ENCODE measurements around the gene DYNLT2. TPM values are rescaled to one million over a fixed set of nuclear protein-coding genes. Genes with fewer than 3 reads are reported as not detected.

Gene DYNLT2
- total and polyA plus RNA-seq, 2 of the 13 experiments (the other 11 are each of a cell fraction or from before 2014, with no cell fraction given) = 2.1 to 4.3 TPM

GRCh38 chr6:169723200-169723909 lies 28.0 kb downstream of the DYNLT2 start (continued):
- TF ChIP-seq ZNF704 (CRISPR knock-in tag; IDR thresholded peaks at IDR 0.05; ENCODE audit: borderline replicate concordance) = no peak
- TF ChIP-seq IRF1 (CRISPR knock-in tag; IDR thresholded peaks at IDR 0.05; ENCODE audit: low read depth) = no peak
- no peak for TF ChIP-seq ZMAT3 (CRISPR knock-in tag; conservative IDR thresholded peaks at IDR 0.05)
- TF ChIP-seq ZBTB7B (CRISPR knock-in tag; IDR thresholded peaks at IDR 0.05) = 0 out of 2 replicates have a peak, but pooled peaks have one; percentile 22
- peak; percentile 71; the same call in 1 of the 2 replicates for TF ChIP-seq MAF1 (CRISPR knock-in tag; IDR thresholded peaks at IDR 0.05; ENCODE audit: borderline replicate concordance)
- no peak for TF ChIP-seq LCORL (IDR thresholded peaks at IDR 0.05)
- TF ChIP-seq LCORL (CRISPR knock-in tag; IDR thresholded peaks at IDR 0.05) = no peak
- TF ChIP-seq EHMT2 (IDR thresholded peaks at IDR 0.05; ENCODE audit: borderline replicate concordance, low read depth, low read length) = no peak
- no peak for TF ChIP-seq MIER3 (CRISPR knock-in tag; IDR thresholded peaks at IDR 0.05; ENCODE audit: borderline replicate concordance)
- no peak for TF ChIP-seq KIAA2018 (CRISPR knock-in tag; IDR thresholded peaks at IDR 0.05; ENCODE audit: borderline replicate concordance)
- TF ChIP-seq ZMAT5 (CRISPR knock-in tag; IDR thresholded peaks at IDR 0.05; ENCODE audit: borderline replicate concordance, low read depth) = no peak
- TF ChIP-seq HNF4G (IDR thresholded peaks at IDR 0.05; ENCODE audit: borderline replicate concordance, low read depth, low read length) = no peak
- TF ChIP-seq HNF4G (CRISPR knock-in tag; IDR thresholded peaks at IDR 0.05; ENCODE audit: borderline replicate concordance, low read depth) = no peak
- peak; percentile 35; the same call in 1 of the 2 replicates for TF ChIP-seq ZNF639 (CRISPR knock-in tag; conservative IDR thresholded peaks at IDR 0.05)
- no peak for TF ChIP-seq ZNF354B (CRISPR knock-in tag; IDR thresholded peaks at IDR 0.05)

Measured in HepG2 (cell line).